Measurements from ENCODE around the gene TRPV2.

TRPV2 gene

GRCh38 chr17:16415031-16415924 is at the start of gene TRPV2:
Gene TRPV2 (plus strand): TSS chr17:16415571. CDS start chr17:16417669, 2,098 bp downstream.
- no peak for DNase-seq (ENCODE audit: low read depth)
- peak within 1 kb of the TSS; percentile 92 for H3K4me3 ChIP-seq (ENCODE audit: low read depth, low read length)
- peak; percentile 93 for TF ChIP-seq CTCF (IDR thresholded peaks at IDR 0.05; ENCODE audit: low read depth, low read length, missing control alignments)

GRCh38 chr17:16371742-16372141 is 43.6 kb upstream of the TRPV2 start:
- no peak overlapping the region for H3K4me3 ChIP-seq (ENCODE audit: low read depth, low read length)
- no peak for TF ChIP-seq CTCF (IDR thresholded peaks at IDR 0.05; ENCODE audit: low read depth, low read length, missing control alignments)
- no peak for DNase-seq (ENCODE audit: low read depth)

GRCh38 chr17:16374146-16374938 is 41.0 kb upstream of the TRPV2 start:
- no peak for TF ChIP-seq CTCF (IDR thresholded peaks at IDR 0.05; ENCODE audit: low read depth, low read length, missing control alignments)

GRCh38 chr17:16377941-16378341 is 37.4 kb upstream of the TRPV2 start:
- TF ChIP-seq CTCF (IDR thresholded peaks at IDR 0.05; ENCODE audit: low read depth, low read length, missing control alignments): no peak
- no peak overlapping the region for H3K4me3 ChIP-seq (ENCODE audit: low read depth, low read length)
- no peak for DNase-seq (ENCODE audit: low read depth)

More at GRCh38 chr17:16374146-16374938, 41.0 kb upstream of the TRPV2 start:
- no peak for DNase-seq (ENCODE audit: low read depth)
- H3K4me3 ChIP-seq (ENCODE audit: low read depth, low read length): no peak overlapping the region

- no peak overlapping the region for H3K4me3 ChIP-seq (ENCODE audit: low read depth, low read length)
- no peak for TF ChIP-seq CTCF (IDR thresholded peaks at IDR 0.05; ENCODE audit: low read depth, low read length, missing control alignments)
- DNase-seq (ENCODE audit: low read depth): no peak
Observed at GRCh38 chr17:16378636-16379282, 36.6 kb upstream of the TRPV2 start.

- no peak for DNase-seq (ENCODE audit: low read depth)
- H3K4me3 ChIP-seq (ENCODE audit: low read depth, low read length): no peak overlapping the region
- no peak for TF ChIP-seq CTCF (IDR thresholded peaks at IDR 0.05; ENCODE audit: low read depth, low read length, missing control alignments)
Observed at GRCh38 chr17:16379654-16380053, 35.7 kb upstream of the TRPV2 start.
